H1 (cell line): ENCODE data around the gene DOK6. TPM values are rescaled to one million over a fixed set of nuclear protein-coding genes. Genes with fewer than 3 reads are reported as not detected.

Source experiments
- CTCF ChIA-PET: fragments of 300-600 bp; sonication (Branson Sonifier 250); formaldehyde crosslinking; loops from one replicate; lab custom pipeline; 2021; ENCODE audit not compliant: partially characterized antibody; lab: Charles Lee
- POLR2A ChIA-PET: fragments of 300-600 bp; sonication (Branson Sonifier 250); formaldehyde crosslinking; loops from one replicate; lab custom pipeline; 2021; ENCODE audit warnings: inconsistent platforms; ENCODE audit not compliant: partially characterized antibody; lab: Charles Lee
- DNase-seq, 2 experiments: peaks; one replicate each; pipeline versions ENCODE4 v3.0.0 to v3.0.0-alpha.2; 2010 to 2022; ENCODE audit warnings: low spot score in 2 of 2, low read depth in 1 of 2, mixed read lengths in 1 of 2
- FAIRE-seq: peaks from 2 replicates; lab custom pipeline; 2011; peaks lifted over from hg19 to GRCh38; lab: Jason Lieb, UNC
- H2AFZ ChIP-seq: 2 replicates; pipeline ENCODE4 v1.8.1; 2012; ENCODE audit warnings: low read length, inconsistent platforms
- H2AK5ac ChIP-seq: 2 replicates; pipeline ENCODE4 v1.6.1; 2013; ENCODE audit warnings: low read depth, low read length
- H2BK120ac ChIP-seq: replicated peaks from 2 replicates; pipeline ENCODE3; 2013; ENCODE audit warnings: low read depth, low read length, inconsistent platforms
- H2BK12ac ChIP-seq: 2 replicates; pipeline ENCODE4 v1.6.1; 2013; ENCODE audit warnings: low read depth, low read length
- H2BK15ac ChIP-seq: 2 replicates; pipeline ENCODE4 v1.6.1; 2013; ENCODE audit warnings: low read length
- H2BK20ac ChIP-seq: 2 replicates; pipeline ENCODE4 v1.6.1; 2013; ENCODE audit warnings: low read length
- H2BK5ac ChIP-seq: 2 replicates; pipeline ENCODE4 v1.6.1; 2013; ENCODE audit warnings: low read depth, low read length
- H3K14ac ChIP-seq: 2 replicates; pipeline ENCODE4 v1.6.1; 2013; ENCODE audit warnings: inconsistent platforms; ENCODE audit not compliant: insufficient read length
- H3K18ac ChIP-seq: 2 replicates; pipeline ENCODE4 v1.6.1; 2013; ENCODE audit warnings: low read length; ENCODE audit errors: extremely low read depth
- H3K23ac ChIP-seq: 2 replicates; pipeline ENCODE4 v1.6.1; 2013; ENCODE audit warnings: inconsistent platforms; ENCODE audit not compliant: insufficient read length
- H3K23me2 ChIP-seq: 2 replicates; pipeline ENCODE4 v1.6.1; 2013; ENCODE audit warnings: low read depth, low read length
- H3K27ac ChIP-seq: 2 replicates; pipeline ENCODE4 v1.6.1; 2011; ENCODE audit warnings: low read depth, low read length, inconsistent platforms
- H3K27me3 ChIP-seq, 4 experiments: replicated peaks in 1 of 4; 1 replicate in 1 of 4; 2 replicates in 3 of 4; pipeline versions ENCODE4 v1.6.1 to v1.8.1; 2011 to 2013; ENCODE audit warnings: low read length in 3 of 4, mild to moderate bottlenecking in 3 of 4, inconsistent platforms in 2 of 4, mixed read lengths in 2 of 4, moderate library complexity in 1 of 4; ENCODE audit not compliant: control insufficient read depth in 3 of 4, insufficient read depth in 3 of 4; ENCODE audit errors: extremely low read depth in 1 of 4
- H3K36me3 ChIP-seq, 4 experiments: 2 replicates each; pipeline versions ENCODE4 v1.6.1 to v1.8.1; 2011 to 2013; ENCODE audit warnings: mild to moderate bottlenecking in 4 of 4, low read length in 3 of 4, moderate library complexity in 2 of 4, control low read depth in 1 of 4, inconsistent platforms in 1 of 4; ENCODE audit not compliant: insufficient read depth in 4 of 4, control insufficient read depth in 2 of 4
- H3K4ac ChIP-seq: replicated peaks from 2 replicates; pipeline ENCODE3; 2013; ENCODE audit warnings: low read length, low read depth, mixed read lengths, inconsistent platforms; ENCODE audit not compliant: insufficient read length
- H3K4me1 ChIP-seq, 4 experiments: replicated peaks in 1 of 4; 1 replicate in 1 of 4; 2 replicates in 3 of 4; pipeline versions ENCODE4 v1.6.1 to v1.8.1; 2011 to 2013; ENCODE audit warnings: low read length in 3 of 4, inconsistent platforms in 2 of 4, mixed read lengths in 1 of 4; ENCODE audit not compliant: insufficient read depth in 4 of 4, control insufficient read depth in 3 of 4
- H3K4me2 ChIP-seq, 2 experiments: 2 replicates each; pipeline versions ENCODE4 v1.6.1 to v1.8.1; 2011 to 2013; ENCODE audit warnings: low read depth in 2 of 2, low read length in 2 of 2, control low read depth in 1 of 2, inconsistent platforms in 1 of 2, mild to moderate bottlenecking in 1 of 2; ENCODE audit not compliant: insufficient read depth in 1 of 2
- H3K4me3 ChIP-seq, 4 experiments: fragments of 200-600, 300-600 bp in 1 of 4; sonication (generic), shearing (Covaris generic), sonication (Bioruptor Twin) in 1 of 4; 2 replicates each; pipeline versions ENCODE4 v1.5.1 to v1.8.1; 2011 to 2016; ENCODE audit warnings: low read length in 4 of 4, low read depth in 3 of 4, control low read depth in 2 of 4, inconsistent platforms in 2 of 4, mild to moderate bottlenecking in 2 of 4, mixed read lengths in 1 of 4, moderate library complexity in 1 of 4; ENCODE audit not compliant: insufficient read depth in 2 of 4; ENCODE audit errors: extremely low read depth in 1 of 4
- H3K56ac ChIP-seq: replicated peaks from 2 replicates; pipeline ENCODE3; 2013; ENCODE audit warnings: low read depth, mild to moderate bottlenecking, mixed read lengths, low read length, inconsistent platforms; ENCODE audit not compliant: insufficient read length
- H3K79me1 ChIP-seq: 2 replicates; pipeline ENCODE4 v1.6.1; 2013; ENCODE audit warnings: low read depth, low read length, control low read depth
- H3K79me2 ChIP-seq, 2 experiments: 2 replicates each; pipeline versions ENCODE4 v1.6.1 to v1.8.1; 2012 to 2013; ENCODE audit warnings: low read length in 2 of 2, mild to moderate bottlenecking in 2 of 2, inconsistent platforms in 1 of 2; ENCODE audit not compliant: insufficient read depth in 2 of 2, control insufficient read depth in 1 of 2
- H3K9ac ChIP-seq, 4 experiments: replicated peaks in 1 of 4; 1 replicate in 1 of 4; 2 replicates in 3 of 4; pipeline versions ENCODE4 v1.6.1 to v1.8.1; 2011 to 2013; ENCODE audit warnings: low read depth in 3 of 4, low read length in 3 of 4, control low read depth in 2 of 4, mild to moderate bottlenecking in 2 of 4, moderate library complexity in 2 of 4, inconsistent platforms in 1 of 4; ENCODE audit errors: extremely low read depth in 1 of 4
- H3K9me3 ChIP-seq, 2 experiments: 2 replicates each; pipeline versions ENCODE4 v1.6.1 to v1.8.1; 2012 to 2013; ENCODE audit warnings: mild to moderate bottlenecking in 2 of 2, moderate library complexity in 2 of 2, control low read depth in 1 of 2, inconsistent platforms in 1 of 2, low read depth in 1 of 2, low read length in 1 of 2, mixed read lengths in 1 of 2; ENCODE audit not compliant: insufficient read depth in 2 of 2
- H4K20me1 ChIP-seq, 2 experiments: replicated peaks in 1 of 2; 2 replicates each; pipeline versions ENCODE3 to v1.8.1; 2011 to 2013; ENCODE audit warnings: inconsistent platforms in 2 of 2, low read length in 2 of 2, mild to moderate bottlenecking in 1 of 2; ENCODE audit not compliant: insufficient read depth in 2 of 2, control insufficient read depth in 1 of 2
- H4K5ac ChIP-seq: 2 replicates; pipeline ENCODE4 v1.6.1; 2013; ENCODE audit warnings: low read length, low read depth, mixed read lengths, inconsistent platforms; ENCODE audit not compliant: insufficient read length
- H4K8ac ChIP-seq: 2 replicates; pipeline ENCODE4 v1.8.0; 2013; ENCODE audit warnings: mild to moderate bottlenecking, moderate library complexity, low read length, inconsistent platforms; ENCODE audit not compliant: insufficient read depth; ENCODE audit errors: extremely low read depth
- H4K91ac ChIP-seq: replicated peaks from 2 replicates; pipeline ENCODE3; 2013; ENCODE audit warnings: low read length, mixed read lengths, inconsistent platforms; ENCODE audit not compliant: insufficient read length
- CBX5 ChIP-seq: fragments of 300-800, 300-1000 bp; sonication (generic); IDR thresholded peaks from 2 replicates; pipeline ENCODE4 v1.7.1; 2016; ENCODE audit warnings: antibody characterized with exemption, low read length, low read depth
- CEBPB ChIP-seq: IDR thresholded peaks from 2 replicates; pipeline ENCODE4 v1.6.1; 2012; ENCODE audit warnings: low read depth, low read length
- CREB1 ChIP-seq: IDR thresholded peaks from 2 replicates; pipeline ENCODE4 v1.6.1; 2012; ENCODE audit warnings: inconsistent platforms
- GTF2F1 ChIP-seq: IDR thresholded peaks from 2 replicates; pipeline ENCODE4 v1.6.1; 2012; ENCODE audit warnings: low read depth, low read length, improper control_type of control experiment, borderline replicate concordance
- JUND ChIP-seq: IDR thresholded peaks from 2 replicates; pipeline ENCODE4 v1.6.1; 2011; ENCODE audit warnings: mild to moderate bottlenecking, improper control_type of control experiment, low read length
- KDM1A ChIP-seq: fragments of 200-600, 300-600 bp; sonication (generic); IDR thresholded peaks from 2 replicates; pipeline ENCODE4 v1.7.1; 2016; ENCODE audit warnings: mild to moderate bottlenecking, low read length, borderline replicate concordance
- NANOG ChIP-seq: IDR thresholded peaks from 2 replicates; pipeline ENCODE4 v1.6.1; 2011; ENCODE audit warnings: low read length, low read depth, mild to moderate bottlenecking, inconsistent platforms; ENCODE audit not compliant: insufficient read depth, poor library complexity, severe bottlenecking
- POLR2A ChIP-seq, 2 experiments: IDR thresholded peaks; 1 replicate in 1 of 2; 2 replicates in 1 of 2; pipeline ENCODE4 v1.6.1; 2011; ENCODE audit warnings: low read depth in 2 of 2, low read length in 2 of 2, mild to moderate bottlenecking in 2 of 2; ENCODE audit errors: control extremely low read depth in 1 of 2
- RNF2 ChIP-seq: fragments of 200-900, 300-1000 bp; sonication (generic); IDR thresholded peaks from 2 replicates; pipeline ENCODE4 v1.7.1; 2016; ENCODE audit warnings: borderline replicate concordance, low read depth, mild to moderate bottlenecking, antibody characterized with exemption, low read length; ENCODE audit not compliant: poor library complexity, severe bottlenecking; ENCODE audit errors: missing control alignments
- TBP ChIP-seq: IDR thresholded peaks from 2 replicates; pipeline ENCODE4 v1.6.1; 2011; ENCODE audit warnings: low read depth, low read length, improper control_type of control experiment
- USF2 ChIP-seq: IDR thresholded peaks from 2 replicates; pipeline ENCODE4 v1.6.1; 2011; ENCODE audit warnings: low read length, improper control_type of control experiment
- ZNF274 ChIP-seq: IDR thresholded peaks from 2 replicates; pipeline ENCODE4 v1.7.0; 2012; ENCODE audit warnings: low read length, borderline replicate concordance; ENCODE audit errors: extremely low read depth
- WGBS, 2 experiments: shearing (Covaris generic) in 1 of 2; methylation state at CpG; one replicate each; pipeline versions ENCODE4 v1.1.6 to v1.1.7; 2013 to 2015; ENCODE audit warnings: low lambda C conversion rate in 2 of 2, mixed read lengths in 2 of 2, inconsistent platforms in 1 of 2, low coverage in 1 of 2, missing lambda C conversion rate in 1 of 2; ENCODE audit not compliant: insufficient replicate concordance in 2 of 2, insufficient coverage in 1 of 2, insufficient read length in 1 of 2; ENCODE audit errors: extremely low coverage in 1 of 2, missing lambda C conversion rate in 1 of 2; 5-methylcytosine and 5-hydroxymethylcytosine counted together
- polyA plus RNA-seq, 7 experiments: library from polyadenylated mRNA; depleted of rRNA in 3 of 7; stranded (reverse) in 5 of 7; unstranded in 2 of 7; fragments of >200 nt in 5 of 7; fragments of 200-250 nt in 2 of 7; gene quantifications; 1 replicate in 5 of 7; 2 replicates in 1 of 7; 4 replicates in 1 of 7; pipeline versions ENCODE4 v1.2.1 to v1.2.3, GENCODE V29; 2011 to 2013; ENCODE audit warnings: missing spikeins in 2 of 7, mixed read lengths in 2 of 7
- total RNA-seq: library from RNA; stranded (reverse); fragmentation: NEBNext Ultra II Directional; extraction: Animal tissue kit (Norgen Biotek cat#: 25700); gene quantifications from 2 replicates; pipeline ENCODE4 v1.2.1, GENCODE V29; 2021
- TF ChIP-seq, protein P1 (sequence below): IDR thresholded peaks from 2 replicates; pipeline ENCODE4 v1.6.1; 2011; ENCODE audit warnings: low read depth, mild to moderate bottlenecking, low read length; ENCODE audit not compliant: insufficient read depth

DOK6 gene
- total and polyA plus RNA-seq, 2 of the 8 experiments (the other 6 are each of a cell fraction or from before 2014, with no cell fraction given) = 0.33 to 0.50 TPM

GRCh38 chr18:69490072-69490471, 89.4 kb downstream of the DOK6 start:
- no peak overlapping the region for H2BK20ac ChIP-seq
- no peaks in the 10 kb centered on the region for H3K4me1 ChIP-seq
- H2AK5ac ChIP-seq = no peak overlapping the region
- H3K27ac ChIP-seq = no peak overlapping the region
- POLR2A ChIA-PET = no interaction called here
- DNase-seq (no peak), FAIRE-seq (no peak)
- WGBS, 2 experiments = 85% methylated on average over 1 of the region's 1 CpG; no CpG with 5 or more reads in 1 of the 2 experiments
- no peak overlapping the region for H4K91ac ChIP-seq
- no peak overlapping the region for H2BK5ac ChIP-seq
- H3K18ac ChIP-seq = no peak overlapping the region
- CTCF ChIA-PET = interaction anchor here (1.0 kb wide), 1 partner anchor 596 kb away, joined by 3 read pairs; no protein-coding TSS in a partner anchor
- H3K79me2 ChIP-seq = no peaks in the 10 kb centered on the region
- H2AFZ ChIP-seq = no peak overlapping the region
- H3K23ac ChIP-seq = no peak overlapping the region
- no peaks in the 10 kb centered on the region for H4K20me1 ChIP-seq
- no peaks in the 10 kb centered on the region for H3K36me3 ChIP-seq
- H3K23me2 ChIP-seq = no peaks in the 10 kb centered on the region
- H3K4ac ChIP-seq = no peak overlapping the region
- no peak overlapping the region for H2BK120ac ChIP-seq
- H2BK12ac ChIP-seq = no peak overlapping the region
- no peak overlapping the region for H3K14ac ChIP-seq
- H2BK15ac ChIP-seq = no peak overlapping the region
- no peaks in the 10 kb centered on the region; a peak in 1 of 7 replicates for H3K27me3 ChIP-seq
- no peak overlapping the region for H4K5ac ChIP-seq
- H4K8ac ChIP-seq = no peak overlapping the region
- H3K79me1 ChIP-seq = no peaks in the 10 kb centered on the region
- H3K9ac ChIP-seq = no peak overlapping the region
- H3K4me3 ChIP-seq = no peak overlapping the region
- peaks cover 3 to 4% of the 10 kb centered on the region in 2 experiments; a peak in 2 of 4 replicates for H3K9me3 ChIP-seq
- H3K4me2 ChIP-seq = no peak overlapping the region
- no peak overlapping the region for H3K56ac ChIP-seq
- TF ChIP-seq KDM1A = no peak
- no peak for TF ChIP-seq GTF2F1
- no peak for TF ChIP-seq NANOG
- TF ChIP-seq POLR2A (IDR thresholded peaks at IDR 0.05; ENCODE audit: control extremely low read depth in 1 of 2, low read depth in 2 of 2, low read length in 2 of 2) = no peak
- TF ChIP-seq CBX5 = no peak
- no peak for TF ChIP-seq USF2
- TF ChIP-seq, protein P1, sequence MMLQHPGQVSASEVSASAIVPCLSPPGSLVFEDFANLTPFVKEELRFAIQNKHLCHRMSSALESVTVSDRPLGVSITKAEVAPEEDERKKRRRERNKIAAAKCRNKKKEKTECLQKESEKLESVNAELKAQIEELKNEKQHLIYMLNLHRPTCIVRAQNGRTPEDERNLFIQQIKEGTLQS = no peak
- no peak for TF ChIP-seq ZNF274
- no peak for TF ChIP-seq CREB1
- TF ChIP-seq TBP = no peak
- TF ChIP-seq CEBPB = no peak
- no peak for TF ChIP-seq RNF2
- TF ChIP-seq JUND = no peak
